Measurements from ENCODE around the gene MSRB3. TPM values are rescaled to one million over a fixed set of nuclear protein-coding genes. Genes with fewer than 3 reads are reported as not detected.

Gene MSRB3
- polyA plus RNA-seq, 1 of the 3 experiments (the other 2 are of a cell fraction) = 24.3 TPM

DNA sequence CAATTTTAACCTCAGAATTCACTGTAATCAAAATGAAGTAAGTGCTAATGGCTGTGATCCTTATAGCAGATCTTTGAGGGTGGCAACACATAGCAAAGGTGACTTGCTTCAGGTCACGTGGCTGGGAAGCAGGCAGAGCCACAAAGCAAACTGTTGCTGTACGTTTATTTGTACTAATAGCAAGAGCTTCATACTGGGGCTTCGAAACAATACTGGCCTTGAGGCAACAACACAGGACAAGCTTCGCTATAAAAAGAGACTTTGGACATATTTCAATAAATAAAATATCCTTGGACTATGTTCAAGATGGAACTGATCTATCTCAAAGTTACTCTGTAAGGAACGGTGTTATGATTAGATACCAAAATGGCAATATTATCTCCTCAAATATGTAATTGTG lies 44.6 kb downstream of the MSRB3 start:
- TF ChIP-seq EZH2phosphoT487 (IDR thresholded peaks at IDR 0.05; ENCODE audit: borderline replicate concordance, low read depth) (no peak), GABPA (IDR thresholded peaks at IDR 0.05; ENCODE audit: low read depth) (no peak), GATA2 (CRISPR knock-in tag; IDR thresholded peaks at IDR 0.05) (no peak), MXI1 (IDR thresholded peaks at IDR 0.05; ENCODE audit: low read depth, low read length) (no peak), FOXJ3 (CRISPR knock-in tag; IDR thresholded peaks at IDR 0.05) (no peak), RAD21 (IDR thresholded peaks at IDR 0.05; ENCODE audit: low read length) (no peak), CHD2 (IDR thresholded peaks at IDR 0.05; ENCODE audit: low read length, partially characterized antibody) (no peak), JUND (IDR thresholded peaks at IDR 0.05) (no peak)
- TF ChIP-seq, protein P1, sequence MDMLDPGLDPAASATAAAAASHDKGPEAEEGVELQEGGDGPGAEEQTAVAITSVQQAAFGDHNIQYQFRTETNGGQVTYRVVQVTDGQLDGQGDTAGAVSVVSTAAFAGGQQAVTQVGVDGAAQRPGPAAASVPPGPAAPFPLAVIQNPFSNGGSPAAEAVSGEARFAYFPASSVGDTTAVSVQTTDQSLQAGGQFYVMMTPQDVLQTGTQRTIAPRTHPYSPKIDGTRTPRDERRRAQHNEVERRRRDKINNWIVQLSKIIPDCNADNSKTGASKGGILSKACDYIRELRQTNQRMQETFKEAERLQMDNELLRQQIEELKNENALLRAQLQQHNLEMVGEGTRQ (IDR thresholded peaks at IDR 0.05; ENCODE audit: borderline replicate concordance, low read depth, low read length) = no peak
- TF ChIP-seq, protein P2, sequence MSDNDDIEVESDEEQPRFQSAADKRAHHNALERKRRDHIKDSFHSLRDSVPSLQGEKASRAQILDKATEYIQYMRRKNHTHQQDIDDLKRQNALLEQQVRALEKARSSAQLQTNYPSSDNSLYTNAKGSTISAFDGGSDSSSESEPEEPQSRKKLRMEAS (IDR thresholded peaks at IDR 0.05; ENCODE audit: low read depth) = no peak
- TF ChIP-seq, protein P3, sequence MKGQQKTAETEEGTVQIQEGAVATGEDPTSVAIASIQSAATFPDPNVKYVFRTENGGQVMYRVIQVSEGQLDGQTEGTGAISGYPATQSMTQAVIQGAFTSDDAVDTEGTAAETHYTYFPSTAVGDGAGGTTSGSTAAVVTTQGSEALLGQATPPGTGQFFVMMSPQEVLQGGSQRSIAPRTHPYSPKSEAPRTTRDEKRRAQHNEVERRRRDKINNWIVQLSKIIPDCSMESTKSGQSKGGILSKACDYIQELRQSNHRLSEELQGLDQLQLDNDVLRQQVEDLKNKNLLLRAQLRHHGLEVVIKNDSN (IDR thresholded peaks at IDR 0.05; ENCODE audit: borderline replicate concordance, low read depth) = no peak
- TF ChIP-seq, protein P4, sequence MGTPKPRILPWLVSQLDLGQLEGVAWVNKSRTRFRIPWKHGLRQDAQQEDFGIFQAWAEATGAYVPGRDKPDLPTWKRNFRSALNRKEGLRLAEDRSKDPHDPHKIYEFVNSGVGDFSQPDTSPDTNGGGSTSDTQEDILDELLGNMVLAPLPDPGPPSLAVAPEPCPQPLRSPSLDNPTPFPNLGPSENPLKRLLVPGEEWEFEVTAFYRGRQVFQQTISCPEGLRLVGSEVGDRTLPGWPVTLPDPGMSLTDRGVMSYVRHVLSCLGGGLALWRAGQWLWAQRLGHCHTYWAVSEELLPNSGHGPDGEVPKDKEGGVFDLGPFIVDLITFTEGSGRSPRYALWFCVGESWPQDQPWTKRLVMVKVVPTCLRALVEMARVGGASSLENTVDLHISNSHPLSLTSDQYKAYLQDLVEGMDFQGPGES (IDR thresholded peaks at IDR 0.05; ENCODE audit: low read depth, low read length) = no peak
- DNase-seq = no peak
- CTCF ChIA-PET = interaction anchor here (1.1 kb wide), 1 partner anchor 10 kb away, joined by 3 read pairs; no protein-coding TSS in a partner anchor
- Histone ChIP-seq H3F3A (replicated peaks; ENCODE audit: insufficient read depth) (peaks cover 13% of the 10 kb centered on the region), H3K36me3 (replicated peaks in 1 of 2; ENCODE audit: control insufficient read depth in 1 of 2, insufficient read depth in 2 of 2, low read length in 1 of 2) (peaks cover 0 to 25% of the 10 kb centered on the region in 2 experiments), H3K27ac (ENCODE audit: low read depth in 2 of 2, low read length in 1 of 2) (no peak overlapping the region), H3K79me2 (ENCODE audit: insufficient read depth) (0 out of 2 replicates have a peak, but pooled peaks cover 3% of the 10 kb centered on the region), H3K4me3 (ENCODE audit: low read depth in 2 of 2, low read length in 1 of 2) (no peak overlapping the region), H3K9ac (no peak overlapping the region), H3K9me3 (no peaks in the 10 kb centered on the region), H3K4me1 (ENCODE audit: control insufficient read depth in 1 of 2, insufficient read depth in 2 of 2, low read depth in 1 of 2, low read length in 1 of 2) (peaks cover 3 to 22% of the 10 kb centered on the region in 2 experiments; a peak in 2 of 4 replicates), H4K20me1 (ENCODE audit: insufficient read depth) (no peaks in the 10 kb centered on the region), H3K4me2 (no peak overlapping the region), H3K27me3 (ENCODE audit: insufficient read depth) (no peaks in the 10 kb centered on the region), H2AFZ (ENCODE audit: low read depth) (no peak overlapping the region), H3K9me2 (no peaks in the 10 kb centered on the region)
- 49% methylated on average over 5 of the region's 5 CpGs for WGBS (ENCODE audit: low lambda C conversion rate)
- POLR2A ChIA-PET = no interaction called here

DNA sequence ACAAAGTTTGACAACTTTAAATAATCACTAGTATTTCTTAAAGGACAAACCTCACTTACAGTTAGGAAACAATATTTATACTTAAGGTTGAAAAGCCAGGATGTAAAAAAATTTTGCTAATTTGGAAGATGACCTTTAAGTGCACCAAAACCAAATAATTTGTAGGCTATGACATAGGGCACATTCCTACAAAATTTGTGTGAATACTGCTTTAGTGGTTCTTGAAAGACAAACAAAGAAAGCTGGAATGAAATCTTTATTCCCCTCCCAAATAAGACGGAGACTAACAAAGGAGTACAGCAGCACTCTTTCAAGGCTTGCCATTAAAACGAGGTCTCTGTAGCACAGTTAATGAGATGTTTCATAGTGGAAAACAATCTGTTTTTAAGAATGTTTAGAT lies 45.6 kb downstream of the MSRB3 start:
- Histone ChIP-seq H3K9ac (no peak overlapping the region), H3K4me1 (ENCODE audit: control insufficient read depth in 1 of 2, insufficient read depth in 2 of 2, low read depth in 1 of 2, low read length in 1 of 2) (peaks cover 3 to 17% of the 10 kb centered on the region in 2 experiments; a peak in 2 of 4 replicates), H3K36me3 (replicated peaks in 1 of 2; ENCODE audit: control insufficient read depth in 1 of 2, insufficient read depth in 2 of 2, low read length in 1 of 2) (peaks cover 2 to 29% of the 10 kb centered on the region in 2 experiments), H3K27me3 (ENCODE audit: insufficient read depth) (no peaks in the 10 kb centered on the region), H2AFZ (ENCODE audit: low read depth) (no peak overlapping the region), H3K27ac (ENCODE audit: low read depth in 2 of 2, low read length in 1 of 2) (peak overlapping the region in 1 of 2 experiments; percentile 28; a peak in 1 of 4 replicates), H3F3A (replicated peaks; ENCODE audit: insufficient read depth) (peaks cover 16% of the 10 kb centered on the region), H3K9me2 (no peaks in the 10 kb centered on the region), H3K79me2 (ENCODE audit: insufficient read depth) (0 out of 2 replicates have a peak, but pooled peaks cover 3% of the 10 kb centered on the region), H3K9me3 (no peaks in the 10 kb centered on the region), H3K4me3 (ENCODE audit: low read depth in 2 of 2, low read length in 1 of 2) (no peak overlapping the region), H4K20me1 (ENCODE audit: insufficient read depth) (no peaks in the 10 kb centered on the region), H3K4me2 (no peak overlapping the region)
- WGBS (ENCODE audit: low lambda C conversion rate) = 44% methylated on average over 2 of the region's 2 CpGs
- no peak for DNase-seq
- TF ChIP-seq RCOR1 (IDR thresholded peaks at IDR 0.05; ENCODE audit: low read length) = no peak
- no peak for TF ChIP-seq EP300 (IDR thresholded peaks at IDR 0.05; ENCODE audit: borderline replicate concordance in 1 of 2, low read depth in 1 of 2, low read length in 1 of 2)
- TF ChIP-seq, protein P5, sequence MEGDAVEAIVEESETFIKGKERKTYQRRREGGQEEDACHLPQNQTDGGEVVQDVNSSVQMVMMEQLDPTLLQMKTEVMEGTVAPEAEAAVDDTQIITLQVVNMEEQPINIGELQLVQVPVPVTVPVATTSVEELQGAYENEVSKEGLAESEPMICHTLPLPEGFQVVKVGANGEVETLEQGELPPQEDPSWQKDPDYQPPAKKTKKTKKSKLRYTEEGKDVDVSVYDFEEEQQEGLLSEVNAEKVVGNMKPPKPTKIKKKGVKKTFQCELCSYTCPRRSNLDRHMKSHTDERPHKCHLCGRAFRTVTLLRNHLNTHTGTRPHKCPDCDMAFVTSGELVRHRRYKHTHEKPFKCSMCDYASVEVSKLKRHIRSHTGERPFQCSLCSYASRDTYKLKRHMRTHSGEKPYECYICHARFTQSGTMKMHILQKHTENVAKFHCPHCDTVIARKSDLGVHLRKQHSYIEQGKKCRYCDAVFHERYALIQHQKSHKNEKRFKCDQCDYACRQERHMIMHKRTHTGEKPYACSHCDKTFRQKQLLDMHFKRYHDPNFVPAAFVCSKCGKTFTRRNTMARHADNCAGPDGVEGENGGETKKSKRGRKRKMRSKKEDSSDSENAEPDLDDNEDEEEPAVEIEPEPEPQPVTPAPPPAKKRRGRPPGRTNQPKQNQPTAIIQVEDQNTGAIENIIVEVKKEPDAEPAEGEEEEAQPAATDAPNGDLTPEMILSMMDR (IDR thresholded peaks at IDR 0.05) = no peak
- TF ChIP-seq MEF2A (IDR thresholded peaks at IDR 0.05; ENCODE audit: borderline replicate concordance, low read depth) = no peak
- TF ChIP-seq TAF1 (IDR thresholded peaks at IDR 0.05; ENCODE audit: borderline replicate concordance, low read depth, low read length) = no peak
- no peak for TF ChIP-seq RXRA (IDR thresholded peaks at IDR 0.05; ENCODE audit: borderline replicate concordance, low read depth)
- no peak for TF ChIP-seq SMC3 (IDR thresholded peaks at IDR 0.05; ENCODE audit: low read depth, low read length)
- no peak for TF ChIP-seq CHD2 (IDR thresholded peaks at IDR 0.05; ENCODE audit: low read length, partially characterized antibody)
- TF ChIP-seq, protein P6, sequence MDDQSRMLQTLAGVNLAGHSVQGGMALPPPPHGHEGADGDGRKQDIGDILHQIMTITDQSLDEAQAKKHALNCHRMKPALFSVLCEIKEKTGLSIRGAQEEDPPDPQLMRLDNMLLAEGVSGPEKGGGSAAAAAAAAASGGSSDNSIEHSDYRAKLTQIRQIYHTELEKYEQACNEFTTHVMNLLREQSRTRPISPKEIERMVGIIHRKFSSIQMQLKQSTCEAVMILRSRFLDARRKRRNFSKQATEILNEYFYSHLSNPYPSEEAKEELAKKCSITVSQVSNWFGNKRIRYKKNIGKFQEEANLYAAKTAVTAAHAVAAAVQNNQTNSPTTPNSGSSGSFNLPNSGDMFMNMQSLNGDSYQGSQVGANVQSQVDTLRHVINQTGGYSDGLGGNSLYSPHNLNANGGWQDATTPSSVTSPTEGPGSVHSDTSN (IDR thresholded peaks at IDR 0.05) = no peak
- no peak for TF ChIP-seq JUND (IDR thresholded peaks at IDR 0.05)
- POLR2A ChIA-PET = no interaction called here
- CTCF ChIA-PET = no interaction called here
